GM18520 (cell line): ENCODE data around the gene RCAN2.

Experiments used
- ATAC-seq: cut with Tn5 transposase; IDR thresholded peaks from one replicate; pipeline ENCODE4 v1.9.1; 2021; ENCODE audit not compliant: unreplicated experiment

RCAN2 gene

GRCh38 chr6:46262928-46263706, 228.1 kb downstream of the RCAN2 start:
- ATAC-seq: no peak

- no peak for ATAC-seq
Measured at GRCh38 chr6:46258249-46258648, 233.0 kb downstream of the RCAN2 start.

- no peak for ATAC-seq
Measured at GRCh38 chr6:46255528-46255927, 235.7 kb downstream of the RCAN2 start.

GRCh38 chr6:46254946-46255345, 236.3 kb downstream of the RCAN2 start:
- ATAC-seq: no peak

GRCh38 chr6:46254331-46254730, 236.9 kb downstream of the RCAN2 start:
- ATAC-seq: no peak

GRCh38 chr6:46251583-46252339, 239.5 kb downstream of the RCAN2 start:
- no peak for ATAC-seq

- ATAC-seq: no peak
Measured at GRCh38 chr6:46248143-46248542, 243.1 kb downstream of the RCAN2 start.

- no peak for ATAC-seq
Measured at GRCh38 chr6:46246727-46247126, 244.5 kb downstream of the RCAN2 start.

GRCh38 chr6:46246081-46246480, 245.2 kb downstream of the RCAN2 start:
- ATAC-seq: no peak

GRCh38 chr6:46244670-46245069, 246.6 kb downstream of the RCAN2 start:
- ATAC-seq: no peak

- no peak for ATAC-seq
Measured at GRCh38 chr6:46243754-46244153, 247.5 kb downstream of the RCAN2 start.

- no peak for ATAC-seq
Measured at GRCh38 chr6:46242921-46243320, 248.3 kb downstream of the RCAN2 start.

GRCh38 chr6:46240866-46241565, 250.2 kb downstream of the RCAN2 start:
- ATAC-seq: no peak

- no peak for ATAC-seq
Measured at GRCh38 chr6:46236752-46237151, 254.5 kb downstream of the RCAN2 start.

GRCh38 chr6:46235242-46235641, 256.0 kb downstream of the RCAN2 start:
- ATAC-seq: no peak

GRCh38 chr6:46234700-46235099, 256.5 kb downstream of the RCAN2 start:
- ATAC-seq: no peak

GRCh38 chr6:46234156-46234556, 257.1 kb downstream of the RCAN2 start:
- ATAC-seq: no peak

GRCh38 chr6:46233129-46233528, 258.1 kb downstream of the RCAN2 start:
- ATAC-seq: no peak

- no peak for ATAC-seq
Measured at GRCh38 chr6:46222286-46222685, 269.0 kb downstream of the RCAN2 start.

- peak; percentile 38 for ATAC-seq
Measured at GRCh38 chr6:46221222-46221793, 269.9 kb downstream of the RCAN2 start.
